Caco-2 (cell line): ENCODE results near the gene BMERB1. TPM values are rescaled to one million over a fixed set of nuclear protein-coding genes. Genes with fewer than 3 reads are reported as not detected.
"Not testable (repeated sequence)": the region's sequence is repeated elsewhere in the genome, so short reads cannot be mapped to it uniquely, and the experiment has no call there.

Experiments
- BruUV-seq: library from RNA; stranded (reverse); fragments of 400-500 nt; replicated peaks from 2 replicates; lab custom pipeline; 2021; lab: Mats Ljungman, UMichigan
- CTCF ChIA-PET: fragments of 300-600 bp; sonication (Branson Sonifier 250); formaldehyde crosslinking; loops from one replicate; lab custom pipeline; 2022; ENCODE audit warnings: antibody characterized with exemption; lab: Charles Lee
- POLR2A ChIA-PET: fragments of 300-600 bp; sonication (Branson Sonifier 250); formaldehyde crosslinking; loops from one replicate; lab custom pipeline; 2022; ENCODE audit warnings: antibody characterized with exemption; lab: Charles Lee
- DNase-seq, 2 experiments: peaks; one replicate each; pipeline versions ENCODE4 v3.0.0 to v3.0.0-alpha.2; 2020 to 2022
- H3K27me3 ChIP-seq: replicated peaks from 2 replicates; pipeline ENCODE4 v1.6.0; 2011; ENCODE audit warnings: low read length; ENCODE audit not compliant: control insufficient read depth, insufficient read depth
- H3K36me3 ChIP-seq: 2 replicates; pipeline ENCODE4 v1.5.1; 2011; ENCODE audit warnings: low read length; ENCODE audit not compliant: control insufficient read depth, insufficient read depth
- H3K4me1 ChIP-seq: fragments of 250-450 bp; sonication (Bioruptor Pico); 2 replicates; pipeline ENCODE4 v1.5.1; 2020; ENCODE audit warnings: mild to moderate bottlenecking
- H3K4me3 ChIP-seq: 2 replicates; pipeline ENCODE4 v1.5.1; 2011; ENCODE audit warnings: low read depth, mild to moderate bottlenecking, control low read depth, low read length
- H3K9me3 ChIP-seq: fragments of 250-450 bp; sonication (Bioruptor Pico); 2 replicates; pipeline ENCODE4 v1.5.1; 2020; ENCODE audit warnings: mild to moderate bottlenecking, moderate library complexity
- H3K27ac Mint-ChIP-seq: one replicate; pipeline ENCODE4 v1.8.0; 2022; ENCODE audit warnings: mixed read lengths; ENCODE audit not compliant: unreplicated experiment
- H3K27me3 Mint-ChIP-seq: one replicate; pipeline ENCODE4 v1.8.0; 2022; ENCODE audit warnings: mixed read lengths; ENCODE audit not compliant: insufficient read depth, unreplicated experiment
- H3K36me3 Mint-ChIP-seq: one replicate; pipeline ENCODE4 v1.8.0; 2022; ENCODE audit warnings: mild to moderate bottlenecking, mixed read lengths; ENCODE audit not compliant: insufficient read depth, unreplicated experiment
- H3K4me1 Mint-ChIP-seq: one replicate; pipeline ENCODE4 v1.8.0; 2022; ENCODE audit warnings: low read depth, mixed read lengths; ENCODE audit not compliant: unreplicated experiment
- H3K4me3 Mint-ChIP-seq: one replicate; pipeline ENCODE4 v1.8.0; 2022; ENCODE audit warnings: mild to moderate bottlenecking, moderate library complexity, mixed read lengths; ENCODE audit not compliant: unreplicated experiment
- H3K9me3 Mint-ChIP-seq: one replicate; pipeline ENCODE4 v1.8.0; 2022; ENCODE audit warnings: mixed read lengths; ENCODE audit not compliant: unreplicated experiment
- intact Hi-C: fragments of 100-400 bp; cut with micrococcal nuclease; formaldehyde crosslinking; loops from one replicate; pipeline ENCODE4 v1.10.0; 2022; ENCODE audit not compliant: unreplicated experiment
- total RNA-seq: library from RNA; stranded (reverse); gene quantifications from 2 replicates; pipeline ENCODE4 v1.2.3, GENCODE V29; 2022
- TF ChIP-seq, protein P1 (sequence below), 2 experiments: fragments of 200-600 bp in 1 of 2; IDR thresholded peaks; 1 replicate in 1 of 2; 2 replicates in 1 of 2; pipeline versions ENCODE4 v1.5.1 to v1.8.0; 2011 to 2022; ENCODE audit warnings: antibody characterized with exemption in 1 of 2, control low read depth in 1 of 2, inconsistent platforms in 1 of 2, low read depth in 1 of 2, low read length in 1 of 2, mild to moderate bottlenecking in 1 of 2, moderate library complexity in 1 of 2; ENCODE audit not compliant: insufficient read depth in 1 of 2, severe bottlenecking in 1 of 2, unreplicated experiment in 1 of 2

The BMERB1 gene
- total RNA-seq, 1 experiment from 2014 or later: not detected

DNA sequence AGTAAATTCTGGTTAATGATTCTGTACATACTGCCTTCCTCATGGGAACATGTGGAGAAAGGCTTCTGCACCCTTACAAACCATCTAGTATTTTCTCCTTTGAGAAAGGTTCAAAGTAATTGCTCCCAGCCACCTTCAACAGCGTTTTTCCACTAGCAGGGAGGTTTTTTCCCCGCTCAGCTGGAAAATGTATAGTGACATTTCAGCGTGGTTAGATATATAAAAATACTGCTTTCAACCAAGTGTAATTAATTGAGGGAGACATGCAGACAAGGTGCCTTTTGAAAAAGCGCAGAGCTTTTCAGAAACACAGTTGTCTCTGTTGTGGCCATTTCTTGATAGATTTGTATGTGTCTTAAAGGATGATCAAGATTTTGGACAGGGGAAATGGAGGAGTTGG lies 5.1 kb downstream of the BMERB1 start:
- no peak overlapping the region for H3K4me3 ChIP-seq
- Mint-ChIP-seq H3K4me1 (peaks cover 6% of the 10 kb centered on the region), H3K27ac (no peak overlapping the region), H3K9me3 (no peaks in the 10 kb centered on the region), H3K27me3 (peaks cover 6% of the 10 kb centered on the region), H3K36me3 (no peaks in the 10 kb centered on the region), H3K4me3 (no peak overlapping the region)
- H3K4me1 ChIP-seq: no peaks in the 10 kb centered on the region
- POLR2A ChIA-PET: no interaction called here
- H3K27me3 ChIP-seq: no peaks in the 10 kb centered on the region; the same call in 1 of the 2 replicates
- H3K36me3 ChIP-seq: no peaks in the 10 kb centered on the region
- BruUV-seq: no TSS peak
- CTCF ChIA-PET: no interaction called here
- H3K9me3 ChIP-seq: no peaks in the 10 kb centered on the region
- TF ChIP-seq, protein P1, sequence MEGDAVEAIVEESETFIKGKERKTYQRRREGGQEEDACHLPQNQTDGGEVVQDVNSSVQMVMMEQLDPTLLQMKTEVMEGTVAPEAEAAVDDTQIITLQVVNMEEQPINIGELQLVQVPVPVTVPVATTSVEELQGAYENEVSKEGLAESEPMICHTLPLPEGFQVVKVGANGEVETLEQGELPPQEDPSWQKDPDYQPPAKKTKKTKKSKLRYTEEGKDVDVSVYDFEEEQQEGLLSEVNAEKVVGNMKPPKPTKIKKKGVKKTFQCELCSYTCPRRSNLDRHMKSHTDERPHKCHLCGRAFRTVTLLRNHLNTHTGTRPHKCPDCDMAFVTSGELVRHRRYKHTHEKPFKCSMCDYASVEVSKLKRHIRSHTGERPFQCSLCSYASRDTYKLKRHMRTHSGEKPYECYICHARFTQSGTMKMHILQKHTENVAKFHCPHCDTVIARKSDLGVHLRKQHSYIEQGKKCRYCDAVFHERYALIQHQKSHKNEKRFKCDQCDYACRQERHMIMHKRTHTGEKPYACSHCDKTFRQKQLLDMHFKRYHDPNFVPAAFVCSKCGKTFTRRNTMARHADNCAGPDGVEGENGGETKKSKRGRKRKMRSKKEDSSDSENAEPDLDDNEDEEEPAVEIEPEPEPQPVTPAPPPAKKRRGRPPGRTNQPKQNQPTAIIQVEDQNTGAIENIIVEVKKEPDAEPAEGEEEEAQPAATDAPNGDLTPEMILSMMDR (IDR thresholded peaks at IDR 0.05; ENCODE audit: insufficient read depth in 1 of 2, low read depth in 1 of 2, low read length in 1 of 2, severe bottlenecking in 1 of 2, unreplicated experiment in 1 of 2): no peak
- intact Hi-C loops: no loop called here
- DNase-seq: no peak

DNA sequence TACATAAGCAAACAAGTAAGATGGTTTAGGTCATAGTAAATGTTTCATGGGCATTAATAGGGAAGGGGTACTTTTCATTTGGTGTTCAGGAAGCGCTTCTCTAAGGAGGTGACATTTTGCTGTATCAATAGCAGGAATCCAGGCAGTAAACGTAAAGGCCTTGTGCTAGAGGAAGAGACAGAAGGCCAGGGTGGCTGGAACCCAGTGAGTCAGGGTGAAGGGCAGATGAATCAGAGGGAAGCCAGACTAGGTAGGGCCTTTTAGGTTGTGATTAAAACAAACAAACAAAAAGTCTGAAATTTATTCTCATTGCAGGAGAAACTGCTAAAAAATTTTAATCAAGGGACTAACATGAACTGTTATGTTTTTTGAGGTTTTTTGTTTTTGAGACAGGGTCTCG lies 6.5 kb downstream of the BMERB1 start:
- H3K27ac Mint-ChIP-seq: no peak overlapping the region
- no peak overlapping the region for H3K4me3 Mint-ChIP-seq
- peaks cover 2% of the 10 kb centered on the region for H3K27me3 Mint-ChIP-seq
- H3K4me1 ChIP-seq: no peaks in the 10 kb centered on the region
- H3K9me3 Mint-ChIP-seq: peaks cover 10% of the 10 kb centered on the region
- TF ChIP-seq, protein P1 (IDR thresholded peaks at IDR 0.05; ENCODE audit: insufficient read depth in 1 of 2, low read depth in 1 of 2, low read length in 1 of 2, severe bottlenecking in 1 of 2, unreplicated experiment in 1 of 2): no peak
- H3K9me3 ChIP-seq: no peaks in the 10 kb centered on the region
- DNase-seq: no peak
- no peaks in the 10 kb centered on the region for H3K36me3 ChIP-seq
- CTCF ChIA-PET: interaction anchor here (0.7 kb wide), 1 partner anchor 15 kb away, joined by 3 read pairs; no protein-coding TSS in a partner anchor
- H3K4me1 Mint-ChIP-seq: peaks cover 1% of the 10 kb centered on the region
- no peaks in the 10 kb centered on the region for H3K27me3 ChIP-seq
- no peak overlapping the region for H3K4me3 ChIP-seq
- no peaks in the 10 kb centered on the region for H3K36me3 Mint-ChIP-seq
- intact Hi-C loops: no loop called here
- POLR2A ChIA-PET: no interaction called here
- BruUV-seq: no TSS peak

DNA sequence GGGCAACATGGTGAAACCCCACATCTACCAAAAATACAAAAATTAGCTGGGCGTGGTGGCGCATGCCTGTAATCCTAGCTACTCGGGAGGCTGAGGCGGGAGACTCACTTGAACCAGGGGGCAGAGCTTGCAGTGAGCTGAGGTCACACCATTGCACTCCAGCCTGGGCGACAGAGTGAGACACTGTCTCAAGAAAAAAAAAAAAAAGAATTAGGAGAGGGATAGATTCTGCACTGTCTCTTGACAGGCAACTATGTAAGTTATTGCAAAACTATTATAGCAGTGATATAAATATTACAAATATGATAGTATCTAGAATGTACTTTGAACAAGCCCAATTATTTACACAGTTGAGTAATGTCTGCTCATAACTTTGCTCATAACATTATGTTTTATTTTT lies 7.8 kb downstream of the BMERB1 start:
- POLR2A ChIA-PET, BruUV-seq, H3K9me3 ChIP-seq, H3K27me3 Mint-ChIP-seq, intact Hi-C loops, H3K4me1 Mint-ChIP-seq, H3K4me3 Mint-ChIP-seq, H3K36me3 ChIP-seq, H3K27ac Mint-ChIP-seq, H3K27me3 ChIP-seq, H3K4me3 ChIP-seq, DNase-seq, H3K4me1 ChIP-seq, H3K36me3 Mint-ChIP-seq, CTCF ChIA-PET: not testable (repeated sequence)
- peaks cover 12% of the 10 kb centered on the region for H3K9me3 Mint-ChIP-seq

DNA sequence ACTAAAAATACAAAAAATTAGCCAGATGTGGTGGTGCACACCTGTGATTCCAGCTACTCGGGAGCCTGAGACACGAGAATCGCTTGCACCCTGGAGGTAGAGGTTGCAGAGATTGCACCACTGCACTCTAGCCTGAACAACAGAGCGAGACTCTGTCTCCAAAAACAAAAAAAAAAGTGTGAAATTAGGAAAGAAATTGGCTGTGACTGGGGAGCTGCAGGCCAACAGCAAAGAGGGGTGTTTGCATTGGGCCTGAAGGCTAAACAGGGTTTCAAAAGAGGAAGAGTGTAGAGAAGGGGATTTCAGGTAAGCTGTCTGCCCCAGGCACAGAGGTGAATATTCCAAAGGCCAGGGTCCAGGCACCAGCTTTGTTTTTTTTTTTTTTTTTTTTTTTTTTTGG lies 9.4 kb downstream of the BMERB1 start:
- Histone ChIP-seq H3K36me3 (no peaks in the 10 kb centered on the region), H3K4me3 (no peak overlapping the region), H3K27me3 (no peaks in the 10 kb centered on the region), H3K9me3 (no peaks in the 10 kb centered on the region), H3K4me1 (no peaks in the 10 kb centered on the region)
- H3K4me1 Mint-ChIP-seq: no peaks in the 10 kb centered on the region
- H3K36me3 Mint-ChIP-seq: peaks cover 6% of the 10 kb centered on the region
- no TSS peak for BruUV-seq
- H3K27ac Mint-ChIP-seq: no peak overlapping the region
- TF ChIP-seq, protein P1 (IDR thresholded peaks at IDR 0.05; ENCODE audit: insufficient read depth in 1 of 2, low read depth in 1 of 2, low read length in 1 of 2, severe bottlenecking in 1 of 2, unreplicated experiment in 1 of 2): no peak
- H3K4me3 Mint-ChIP-seq: no peak overlapping the region
- H3K9me3 Mint-ChIP-seq: peaks cover 20% of the 10 kb centered on the region
- ChIA-PET CTCF (no interaction called here), POLR2A (no interaction called here)
- peaks cover 4% of the 10 kb centered on the region for H3K27me3 Mint-ChIP-seq
- intact Hi-C loops: no loop called here
- no peak for DNase-seq
